ENCODE results near the gene E2F3. TPM values are rescaled to one million over a fixed set of nuclear protein-coding genes. Genes with fewer than 3 reads are reported as not detected.
"Not testable (repeated sequence)": the region's sequence is repeated elsewhere in the genome, so short reads cannot be mapped to it uniquely, and the experiment has no call there.

Gene E2F3
- total RNA-seq, 4 donors from 2014 or later: 4.2 to 7.4 (median 6.9) TPM

GRCh38 chr6:20461576-20461975 is 59.9 kb downstream of the E2F3 start:
- H3K27ac ChIP-seq: no peak overlapping the region
- DNase-seq: no peak
- TF ChIP-seq POLR2A (IDR thresholded peaks at IDR 0.05) (no peak), CTCF (IDR thresholded peaks at IDR 0.05) (no peak)
- H3K9me3 ChIP-seq: no peaks in the 10 kb centered on the region
- H3K4me3 ChIP-seq: no peak overlapping the region
- no peaks in the 10 kb centered on the region for H3K36me3 ChIP-seq
- no peaks in the 10 kb centered on the region for H3K27me3 ChIP-seq
- no peaks in the 10 kb centered on the region for H3K4me1 ChIP-seq

- no peak overlapping the region for H3K4me3 ChIP-seq
- TF ChIP-seq CTCF (IDR thresholded peaks at IDR 0.05): no peak
- no peak for TF ChIP-seq POLR2A (IDR thresholded peaks at IDR 0.05)
- H3K4me1 ChIP-seq: no peaks in the 10 kb centered on the region
- no peaks in the 10 kb centered on the region for H3K9me3 ChIP-seq
- H3K36me3 ChIP-seq: no peaks in the 10 kb centered on the region
- no peaks in the 10 kb centered on the region for H3K27me3 ChIP-seq
- no peak overlapping the region for H3K27ac ChIP-seq
- no peak for DNase-seq
Observed at GRCh38 chr6:20463396-20463795, 61.7 kb downstream of the E2F3 start.

GRCh38 chr6:20464041-20464440 is 62.4 kb downstream of the E2F3 start:
- TF ChIP-seq CTCF (IDR thresholded peaks at IDR 0.05): no peak
- TF ChIP-seq POLR2A (IDR thresholded peaks at IDR 0.05): no peak
- Histone ChIP-seq H3K27ac (no peak overlapping the region), H3K4me3 (no peak overlapping the region), H3K27me3 (no peaks in the 10 kb centered on the region), H3K4me1 (no peaks in the 10 kb centered on the region), H3K36me3 (no peaks in the 10 kb centered on the region), H3K9me3 (no peaks in the 10 kb centered on the region)
- no peak for DNase-seq

- TF ChIP-seq POLR2A (IDR thresholded peaks at IDR 0.05): no peak
- no peak for TF ChIP-seq CTCF (IDR thresholded peaks at IDR 0.05)
- H3K36me3 ChIP-seq: no peaks in the 10 kb centered on the region
- H3K4me3 ChIP-seq: no peak overlapping the region
- no peaks in the 10 kb centered on the region for H3K27me3 ChIP-seq
- no peaks in the 10 kb centered on the region for H3K4me1 ChIP-seq
- H3K9me3 ChIP-seq: no peaks in the 10 kb centered on the region
- H3K27ac ChIP-seq: no peak overlapping the region
- no peak for DNase-seq
Observed at GRCh38 chr6:20464847-20465246, 63.2 kb downstream of the E2F3 start.

GRCh38 chr6:20465616-20466015 is 63.9 kb downstream of the E2F3 start:
- H3K4me3 ChIP-seq, H3K27ac ChIP-seq, H3K36me3 ChIP-seq, H3K9me3 ChIP-seq, H3K27me3 ChIP-seq, H3K4me1 ChIP-seq, DNase-seq: not testable (repeated sequence)

- Histone ChIP-seq H3K27ac (no peak overlapping the region), H3K9me3 (no peaks in the 10 kb centered on the region), H3K27me3 (no peaks in the 10 kb centered on the region), H3K4me3 (no peak overlapping the region), H3K4me1 (no peaks in the 10 kb centered on the region), H3K36me3 (no peaks in the 10 kb centered on the region)
- no peak for DNase-seq
- TF ChIP-seq CTCF (IDR thresholded peaks at IDR 0.05) (no peak), POLR2A (IDR thresholded peaks at IDR 0.05) (no peak)
Observed at GRCh38 chr6:20467437-20467836, 65.8 kb downstream of the E2F3 start.
